ENCODE results near the gene TDRD3. TPM values are rescaled to one million over a fixed set of nuclear protein-coding genes. Genes with fewer than 3 reads are reported as not detected.
"Not testable (repeated sequence)": the region's sequence is repeated elsewhere in the genome, so short reads cannot be mapped to it uniquely, and the experiment has no call there.

Gene TDRD3
- 44.6 TPM for polyA plus RNA-seq (ENCODE audit: insufficient read length)
- long read RNA-seq, donor 1, partial matches to known transcripts, result 0 of 2 reads
- long read RNA-seq, donor 1, other reads (novel, unspliced or antisense), result 0 of 2 reads
- long read RNA-seq, donor 2, partial matches to known transcripts, result 8 of 9 reads
- long read RNA-seq, donor 2, other reads (novel, unspliced or antisense), result 0 of 9 reads
- long read RNA-seq, donor 3, partial matches to known transcripts, result 0 of 1 reads
- long read RNA-seq, donor 3, other reads (novel, unspliced or antisense), result 0 of 1 reads
- long read RNA-seq, donor 4, result 0 reads
- long read RNA-seq, donor 5, partial matches to known transcripts, result 15 of 16 reads
- long read RNA-seq, donor 5, other reads (novel, unspliced or antisense), result 0 of 16 reads
- long read RNA-seq, donor 6, partial matches to known transcripts, result 0 of 1 reads
- long read RNA-seq, donor 6, other reads (novel, unspliced or antisense), result 0 of 1 reads
- long read RNA-seq, donor 7, partial matches to known transcripts, result 5 of 6 reads
- long read RNA-seq, donor 7, other reads (novel, unspliced or antisense), result 0 of 6 reads
- long read RNA-seq, donor 8, partial matches to known transcripts, result 0 of 1 reads
- long read RNA-seq, donor 8, other reads (novel, unspliced or antisense), result 0 of 1 reads

DNA sequence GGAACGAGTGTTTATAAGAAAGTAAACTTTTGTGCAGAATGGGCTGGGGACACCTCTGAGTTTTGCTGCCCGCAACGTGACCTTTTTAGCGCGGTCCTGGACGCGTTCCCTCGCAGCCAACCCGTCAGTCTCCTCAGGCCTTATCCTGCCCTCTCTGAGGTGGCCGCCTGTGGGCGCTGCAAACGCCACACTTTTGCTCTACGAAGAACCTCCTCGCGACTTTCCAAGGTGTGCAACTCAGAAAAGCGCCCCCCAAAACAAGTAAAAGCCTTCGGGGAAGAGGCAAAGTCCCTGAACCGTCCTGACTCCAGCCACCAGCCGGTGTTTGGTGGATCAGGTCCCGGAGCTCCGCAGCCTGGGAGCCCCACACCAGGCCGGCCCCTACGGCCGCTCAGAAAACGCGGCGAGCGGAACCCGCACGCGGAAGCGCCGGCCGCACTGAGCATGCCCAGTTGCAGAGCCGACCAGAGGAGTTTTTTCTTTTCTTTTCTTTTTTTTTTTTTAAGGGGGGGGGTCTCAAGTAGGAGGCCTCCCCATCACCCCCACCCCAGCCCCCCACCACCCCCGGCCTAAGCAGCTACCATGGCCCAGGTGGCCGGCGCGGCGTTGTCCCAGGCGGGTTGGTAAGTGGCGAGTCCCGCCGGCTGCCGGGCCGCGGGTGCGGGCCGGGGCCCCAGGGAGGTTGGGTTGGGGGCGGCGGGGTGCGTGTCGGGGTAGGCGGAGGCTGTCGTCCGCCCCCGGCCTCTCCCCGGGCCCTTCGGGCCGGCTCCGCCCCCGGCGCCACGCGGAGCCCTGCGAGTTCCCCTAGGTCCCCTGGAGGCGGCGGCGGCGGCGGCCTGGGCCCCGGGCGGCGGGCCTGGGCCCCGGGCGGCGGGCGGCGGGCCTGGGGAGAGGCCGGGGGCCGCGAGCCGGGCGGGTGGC is at the start of gene TDRD3:
TSS of gene TDRD3 (plus strand) at position 438 of the 921 bp plus-strand sequence. CDS start at position 583, 145 bp downstream.
- peak; percentile 84 for DNase-seq

DNA sequence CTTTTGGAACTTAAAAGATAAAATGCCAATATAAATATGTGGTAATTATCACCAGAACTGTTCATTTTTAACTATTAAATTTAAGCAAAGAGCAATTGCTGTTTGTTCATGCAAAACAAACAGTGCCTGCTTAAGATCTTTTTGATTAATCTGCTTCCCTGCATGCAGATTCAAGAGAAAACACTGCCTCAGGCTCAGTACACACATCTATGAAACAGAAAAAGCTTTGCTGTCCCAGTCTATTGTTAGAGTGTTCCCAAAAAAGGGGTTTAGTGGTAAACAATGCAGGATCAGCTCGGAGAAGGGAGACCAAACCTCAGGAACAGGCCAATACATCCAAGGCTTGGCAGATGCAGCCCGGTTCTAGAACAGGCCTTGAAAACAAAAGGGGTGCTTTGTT is 49.3 kb upstream of the TDRD3 start:
- DNase-seq, result no peak

- DNase-seq, result no peak
Observed at GRCh38 chr13:60348097-60348496, 48.9 kb upstream of the TDRD3 start.

DNA sequence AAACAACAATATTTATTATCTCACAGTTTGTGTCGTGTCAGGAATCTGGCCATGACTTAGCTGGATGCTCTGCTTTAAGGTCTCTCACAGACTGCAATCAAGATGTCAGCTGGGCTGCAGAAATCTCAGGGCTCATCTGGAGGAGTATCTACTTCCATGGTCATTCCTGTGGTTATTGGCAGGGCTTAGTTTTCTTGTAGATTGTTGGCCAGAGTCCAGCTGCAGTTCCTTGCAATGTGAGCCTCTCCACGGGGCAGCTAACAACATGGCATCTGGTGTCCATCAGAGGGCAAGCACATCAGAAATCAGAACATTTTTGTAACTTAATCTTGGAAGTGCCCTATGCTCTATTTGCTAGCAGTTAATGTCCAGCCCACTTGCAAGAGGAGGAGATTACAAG is 45.7 kb upstream of the TDRD3 start:
- DNase-seq, result no peak

GRCh38 chr13:60351855-60352615 is 45.0 kb upstream of the TDRD3 start:
- no peak for DNase-seq

DNA sequence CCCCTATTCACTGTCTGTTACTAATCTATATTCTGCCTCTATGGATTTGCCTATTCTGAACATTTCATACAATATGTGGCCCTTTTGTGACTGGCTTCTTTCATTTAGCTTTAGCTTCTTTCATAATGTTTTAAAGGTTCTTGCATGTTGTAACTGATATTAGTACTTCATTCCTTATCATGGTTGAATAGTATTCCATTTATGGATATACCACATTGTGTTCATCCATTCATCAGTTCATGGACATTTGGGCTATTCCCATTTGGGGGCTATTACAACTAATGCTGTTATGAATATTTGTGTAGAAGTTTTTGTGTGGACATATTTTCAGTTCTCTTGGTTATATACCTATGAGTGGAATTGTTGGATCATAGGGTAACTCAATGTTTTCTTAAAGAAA is 44.4 kb upstream of the TDRD3 start:
- no peak for DNase-seq

GRCh38 chr13:60355056-60355455 is 42.0 kb upstream of the TDRD3 start:
- DNase-seq, result no peak

DNA sequence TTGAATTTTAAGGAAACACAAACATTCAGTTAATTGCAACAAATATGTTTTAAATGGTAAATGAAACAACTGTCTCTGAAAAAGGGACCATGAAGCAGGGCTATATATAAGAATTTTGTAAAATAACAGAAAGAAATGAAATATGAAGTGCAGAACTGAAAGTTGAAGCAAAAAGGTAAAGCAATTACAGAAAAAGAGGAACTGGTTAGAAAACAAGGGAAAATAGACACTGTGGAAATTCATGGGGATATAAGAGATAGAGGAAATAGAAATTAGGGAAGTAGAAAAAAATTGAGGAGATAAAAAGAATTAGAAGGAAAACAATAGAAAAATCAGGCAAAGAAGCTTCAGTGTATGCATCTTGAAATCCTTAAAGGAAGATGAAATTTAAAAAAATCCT is 40.0 kb upstream of the TDRD3 start:
- DNase-seq, result no peak

DNA sequence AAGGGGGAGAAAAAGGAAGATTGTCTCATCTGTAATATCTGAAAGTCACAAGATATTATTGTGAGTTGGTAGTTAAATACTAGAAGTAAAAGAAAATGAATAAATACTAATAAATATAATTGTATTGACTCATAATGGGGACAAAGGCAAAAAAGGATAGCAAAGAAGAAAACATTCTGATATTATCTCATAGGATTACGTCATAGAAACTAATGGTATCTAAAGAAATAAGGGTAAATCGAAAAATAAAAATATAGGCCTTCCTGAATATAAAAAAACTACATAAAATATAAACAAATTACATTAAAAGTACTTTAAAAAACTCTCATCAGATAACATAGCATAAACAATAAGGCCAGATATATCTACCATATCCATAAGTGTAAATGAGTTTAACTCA is 38.6 kb upstream of the TDRD3 start:
- DNase-seq, result no peak

- DNase-seq, result no peak
Observed at GRCh38 chr13:60363288-60363687, 33.7 kb upstream of the TDRD3 start.

- no peak for DNase-seq
Observed at GRCh38 chr13:60369242-60369641, 27.8 kb upstream of the TDRD3 start.

- DNase-seq, result no peak
Observed at GRCh38 chr13:60370343-60370742, 26.7 kb upstream of the TDRD3 start.

GRCh38 chr13:60372141-60372540 is 24.9 kb upstream of the TDRD3 start:
- DNase-seq, result no peak

- not testable (repeated sequence) for DNase-seq
Observed at GRCh38 chr13:60379282-60379681, 17.7 kb upstream of the TDRD3 start.

DNA sequence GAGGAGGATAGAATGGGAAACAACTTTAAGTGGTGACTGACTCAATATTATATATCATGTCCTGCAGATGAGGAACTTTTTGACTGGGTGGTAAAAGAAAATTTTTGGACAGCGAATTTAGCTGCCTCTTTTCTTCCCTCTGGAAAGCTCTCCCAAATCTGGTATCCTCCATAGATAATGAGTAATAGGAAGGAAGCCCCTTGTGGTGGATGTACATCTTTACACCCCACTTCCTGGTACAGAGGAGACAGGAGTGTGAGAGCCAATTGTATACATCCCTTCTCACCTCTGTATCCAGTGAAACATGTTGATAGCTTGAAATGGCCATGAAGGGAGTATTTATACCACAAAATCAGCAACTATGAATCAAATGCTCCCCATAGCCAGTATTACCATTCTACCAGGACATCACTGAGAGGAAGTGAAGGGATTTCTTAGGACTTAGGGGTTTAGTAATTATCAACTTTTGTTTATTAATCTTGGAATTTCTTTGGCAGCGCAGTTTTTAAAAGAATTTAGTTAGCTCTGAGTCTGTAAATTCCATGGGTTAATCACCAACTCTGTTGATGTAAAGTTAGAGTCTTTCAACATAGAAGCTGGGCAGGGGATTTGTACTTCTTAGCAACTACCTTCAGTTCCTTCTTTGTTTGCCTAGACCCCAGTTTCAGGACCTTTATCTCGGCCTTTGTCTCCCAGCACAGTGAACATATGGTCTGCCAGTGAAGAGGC is 17.0 kb upstream of the TDRD3 start:
- DNase-seq, result no peak

DNA sequence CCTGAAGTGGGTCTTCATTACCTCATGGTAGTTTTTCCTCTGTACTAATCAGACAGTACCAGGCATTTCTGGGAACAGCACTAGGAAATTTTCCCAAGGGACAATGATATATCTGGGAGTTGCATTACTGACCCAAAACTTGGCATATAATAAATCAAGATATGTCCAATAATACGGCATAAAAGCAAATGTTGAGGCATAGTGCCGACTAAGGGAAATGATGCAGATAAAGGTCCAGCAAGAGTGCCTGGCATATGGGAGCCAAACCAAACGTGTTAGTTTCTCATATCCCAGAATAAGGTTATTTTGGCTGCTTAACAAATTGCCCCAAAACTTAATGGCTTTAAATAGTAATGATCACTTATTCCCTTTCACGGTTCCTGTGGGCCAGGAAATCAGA is 12.1 kb upstream of the TDRD3 start:
- DNase-seq, result no peak

GRCh38 chr13:60386250-60386649 is 10.8 kb upstream of the TDRD3 start:
- no peak for DNase-seq

GRCh38 chr13:60392131-60392530 is 4.9 kb upstream of the TDRD3 start:
- no peak for DNase-seq

DNA sequence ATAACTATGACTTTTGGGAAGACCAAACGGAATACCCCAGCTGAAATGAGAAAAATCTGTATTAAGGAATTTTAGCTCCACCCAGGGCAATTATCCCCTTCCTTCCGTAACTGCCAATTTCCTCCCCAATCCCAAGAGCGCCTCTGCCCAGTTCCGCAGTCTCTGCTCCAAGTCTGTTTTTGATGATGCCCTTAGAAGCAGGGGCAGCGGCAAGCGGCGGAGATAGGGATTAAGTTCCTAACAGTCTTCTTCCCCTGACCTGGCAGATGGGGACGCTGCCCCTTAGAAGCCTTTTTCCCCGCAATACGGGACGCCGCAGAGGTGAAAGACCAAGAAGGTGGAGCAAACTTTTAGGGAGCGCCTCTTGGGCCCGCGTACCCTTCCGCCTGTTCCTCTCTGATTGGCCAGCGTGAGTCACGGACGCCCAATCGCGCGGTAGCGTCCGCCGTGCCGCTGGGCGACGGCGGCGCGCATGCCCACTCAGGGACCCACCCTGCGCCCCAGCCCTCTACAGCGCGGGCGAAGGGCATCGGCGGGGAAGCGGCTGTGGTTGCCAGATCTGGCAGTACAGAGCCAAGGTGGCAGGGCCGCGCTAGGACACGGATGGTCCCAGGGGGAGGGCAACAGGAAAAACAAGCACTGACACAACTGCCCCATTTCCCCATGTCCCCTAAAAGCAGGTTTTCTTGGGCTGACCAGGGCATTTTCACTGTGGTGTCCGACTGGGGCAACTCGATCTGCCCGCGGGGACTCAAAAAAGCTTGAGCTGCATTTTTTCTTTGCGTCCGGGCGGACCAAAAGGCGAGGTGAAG is 843 bp upstream of the TDRD3 start:
- DNase-seq, result peak; percentile 91

GRCh38 chr13:60397704-60398378 is 821 bp downstream of the TDRD3 start:
- DNase-seq, result peak; percentile 50
